ENCODE data around the gene SLX4IP.
"Not testable (repeated sequence)": the region's sequence is repeated elsewhere in the genome, so short reads cannot be mapped to it uniquely, and the experiment has no call there.

SLX4IP gene

DNA sequence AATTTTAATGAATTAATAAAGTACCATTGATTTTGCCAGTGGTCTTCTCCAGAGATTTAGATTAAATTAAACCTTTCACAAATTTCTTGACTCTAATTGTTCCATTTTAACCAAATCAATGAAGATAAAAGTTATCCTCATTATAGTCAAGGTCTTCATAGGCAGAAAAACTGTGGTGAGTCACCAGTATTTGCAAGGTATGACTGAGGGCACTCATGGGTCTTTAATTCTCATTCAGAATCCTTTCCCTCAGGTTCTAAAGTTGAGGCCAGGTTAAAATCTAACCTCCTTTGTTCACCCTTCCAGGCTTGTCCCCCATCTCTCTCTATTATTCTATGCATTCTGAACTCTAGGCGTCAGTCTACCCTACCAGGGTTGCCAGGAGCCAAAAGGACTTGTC lies 144.8 kb downstream of the SLX4IP start:
- no peak for DNase-seq

DNA sequence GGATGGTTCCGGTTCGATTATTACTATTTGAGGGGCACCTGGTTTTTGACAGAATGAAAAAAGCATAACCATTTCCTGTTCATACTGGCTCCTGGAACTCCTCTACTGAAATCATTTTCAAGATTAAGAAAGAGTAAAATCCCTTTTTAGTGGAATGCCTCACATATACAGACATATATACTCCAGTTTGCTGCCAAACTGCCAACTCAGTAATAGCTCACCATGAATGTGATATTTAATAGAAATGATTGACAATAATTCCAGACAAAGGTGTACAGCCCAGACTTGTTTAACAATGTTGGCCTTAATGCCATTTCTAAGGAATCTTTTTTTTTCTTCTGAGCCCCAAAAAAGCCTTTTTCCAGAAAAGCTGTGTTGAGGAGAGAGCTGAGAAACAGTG lies 145.6 kb downstream of the SLX4IP start:
- no peak for DNase-seq

GRCh38 chr20:10581823-10582222 lies 146.7 kb downstream of the SLX4IP start:
- DNase-seq = peak; percentile 93

DNA sequence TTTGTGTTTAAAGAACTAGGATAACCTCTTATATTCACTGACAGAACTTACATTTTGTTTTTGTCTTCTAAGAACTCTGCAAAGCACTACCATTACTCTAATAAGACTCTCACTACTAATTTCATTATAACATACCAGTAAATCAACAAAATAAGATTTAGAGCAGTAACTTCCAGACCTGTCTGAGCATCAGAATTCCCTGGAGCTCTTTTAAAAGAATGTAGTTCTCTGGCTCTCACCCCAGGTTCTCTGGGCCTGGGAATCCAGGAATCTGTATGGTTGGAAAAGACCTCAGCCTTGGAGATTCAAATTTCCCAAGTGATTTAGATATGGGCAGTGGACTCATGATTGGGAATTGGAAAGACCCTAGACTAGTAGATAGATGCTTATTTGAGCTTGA lies 149.3 kb downstream of the SLX4IP start:
- DNase-seq = peak; percentile 70

GRCh38 chr20:10585308-10585707 lies 150.2 kb downstream of the SLX4IP start:
- DNase-seq = no peak

DNA sequence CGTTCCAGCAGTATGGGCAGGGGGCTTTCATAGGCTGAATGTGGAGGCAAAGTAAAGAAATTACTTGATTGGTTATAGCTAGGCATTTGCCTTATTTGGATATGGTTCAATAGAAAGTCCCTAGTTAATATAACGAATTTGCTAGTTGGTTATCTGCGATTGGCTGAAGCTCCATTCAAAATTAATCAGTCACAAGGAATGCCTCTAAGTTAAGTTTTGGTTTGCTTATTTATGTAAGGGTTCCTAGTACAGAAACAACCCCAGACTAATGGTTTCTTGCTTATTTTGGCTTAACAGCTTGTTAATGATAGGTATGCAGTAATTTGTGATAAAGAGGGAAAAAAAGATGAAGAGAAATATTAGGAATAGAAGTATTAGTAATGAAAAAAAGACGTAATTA lies 151.2 kb downstream of the SLX4IP start:
- DNase-seq = no peak

DNA sequence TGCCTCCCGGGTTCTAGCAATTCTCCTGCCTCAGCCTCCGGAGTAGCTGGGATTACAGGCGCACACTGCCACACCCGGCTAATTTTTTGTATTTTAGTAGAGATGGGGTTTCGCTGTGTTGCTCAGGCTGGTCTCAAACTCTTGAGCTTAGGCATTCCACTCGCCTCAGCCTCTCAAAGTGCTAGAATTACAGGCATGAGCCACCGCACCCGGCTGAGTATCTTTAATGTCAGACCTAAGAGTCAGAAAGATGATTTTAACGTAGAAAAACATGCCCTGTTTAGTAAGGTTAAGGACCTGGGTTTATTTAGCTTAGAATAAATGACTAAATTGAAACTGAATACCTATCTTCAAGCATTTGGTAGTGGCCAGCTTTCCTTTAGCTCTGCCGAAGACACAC lies 155.3 kb downstream of the SLX4IP start:
- not testable (repeated sequence) for DNase-seq

DNA sequence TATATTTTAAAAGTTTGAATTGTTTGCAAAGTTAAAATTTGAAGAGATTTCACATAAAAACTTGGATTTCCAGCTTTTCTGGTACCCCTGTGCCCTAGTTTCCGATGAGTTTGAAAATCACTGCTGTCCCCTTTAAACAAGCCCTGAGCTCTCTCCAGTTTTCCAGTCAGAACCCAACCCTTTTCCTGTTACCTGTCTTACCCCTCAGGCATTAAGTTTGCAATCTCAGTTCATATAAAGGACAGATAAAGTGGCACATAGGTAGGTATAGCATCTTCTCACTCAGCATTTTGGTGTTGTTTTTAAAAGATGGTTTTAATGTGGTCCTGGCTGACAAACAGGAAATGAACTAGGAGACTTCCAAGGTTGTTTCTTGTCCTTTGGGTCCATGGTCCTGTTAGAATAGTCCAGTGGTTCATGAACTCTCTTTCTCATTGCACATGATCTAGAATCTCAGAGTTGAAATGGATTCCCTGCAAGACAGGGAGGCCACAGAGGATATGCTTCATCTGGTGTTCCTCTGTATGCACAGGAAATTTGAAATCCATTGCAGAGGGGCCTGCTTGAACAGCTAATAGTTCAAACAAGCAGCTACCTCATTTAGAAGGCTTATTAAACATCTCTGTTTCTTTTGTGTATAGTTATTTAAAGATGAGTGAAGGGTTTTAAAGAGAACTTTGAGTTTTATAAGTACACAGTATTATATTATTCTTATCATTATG lies 156.0 kb downstream of the SLX4IP start:
- no peak for DNase-seq

GRCh38 chr20:10591946-10592521 lies 156.9 kb downstream of the SLX4IP start:
- DNase-seq = peak; percentile 54

DNA sequence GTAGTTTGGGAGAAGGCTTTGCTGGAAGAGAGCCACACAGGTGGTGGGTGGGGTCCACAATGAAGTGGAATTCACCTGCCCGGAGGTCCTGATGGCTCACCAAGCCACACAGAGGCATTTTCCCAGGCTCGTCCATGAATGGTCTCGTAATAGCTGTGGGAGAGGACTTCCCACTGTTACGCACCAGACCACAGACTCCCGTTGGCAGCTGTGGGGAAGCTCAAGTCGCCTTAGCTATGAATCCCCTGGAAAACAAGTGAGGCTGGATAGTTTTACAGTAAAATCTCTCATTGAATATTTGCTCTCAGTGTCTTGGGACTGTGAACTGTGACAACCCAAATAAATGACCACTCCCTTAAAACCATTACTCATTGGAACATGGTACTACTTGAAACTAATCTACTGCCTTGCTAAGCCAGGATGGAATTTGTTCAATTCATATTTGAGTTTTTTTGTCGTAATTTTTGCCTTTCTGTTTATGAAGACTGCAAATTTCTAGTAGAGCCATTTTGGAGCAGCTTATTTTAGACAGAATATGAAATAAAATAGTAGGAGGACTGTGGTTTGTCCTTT lies 159.3 kb downstream of the SLX4IP start:
- DNase-seq = no peak

DNA sequence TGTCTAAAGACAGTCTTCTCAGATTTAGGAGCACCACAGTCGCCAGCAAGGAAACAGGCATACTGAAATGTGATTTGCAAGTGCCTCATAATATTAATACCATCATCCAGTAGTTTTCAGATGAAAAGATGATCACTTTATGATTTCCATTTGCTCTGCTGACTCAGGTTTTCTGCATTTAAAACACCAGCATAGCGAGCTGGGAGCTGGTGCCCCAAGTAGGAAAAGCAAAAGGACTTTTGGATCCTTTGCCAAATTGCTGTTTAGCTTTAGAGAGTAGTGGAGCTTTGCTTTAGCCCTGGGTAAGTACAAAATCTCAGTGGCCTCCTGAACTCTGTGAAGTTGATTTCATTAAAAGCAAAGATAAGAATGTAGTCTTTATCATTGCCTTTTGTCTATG lies 160.2 kb downstream of the SLX4IP start:
- DNase-seq = no peak

DNA sequence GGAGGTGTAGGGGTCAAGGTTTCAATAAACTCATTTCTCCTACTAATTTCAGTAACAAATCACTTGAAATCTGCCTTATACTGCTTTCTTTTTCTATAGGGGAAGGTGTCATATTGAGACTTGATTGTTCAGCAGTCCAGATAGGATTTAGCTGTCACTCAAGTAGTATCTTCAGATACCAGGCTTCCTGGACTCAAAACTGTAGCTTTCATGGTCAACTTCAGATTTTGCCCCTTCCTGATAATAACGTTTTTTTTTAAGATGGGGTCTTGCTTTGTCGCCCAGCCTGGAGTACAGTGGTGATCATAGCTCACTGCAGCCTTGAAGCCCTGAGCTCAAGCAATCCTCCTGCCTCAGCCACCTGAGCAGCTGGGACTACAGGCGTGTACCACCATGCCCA lies 160.9 kb downstream of the SLX4IP start:
- no peak for DNase-seq

DNA sequence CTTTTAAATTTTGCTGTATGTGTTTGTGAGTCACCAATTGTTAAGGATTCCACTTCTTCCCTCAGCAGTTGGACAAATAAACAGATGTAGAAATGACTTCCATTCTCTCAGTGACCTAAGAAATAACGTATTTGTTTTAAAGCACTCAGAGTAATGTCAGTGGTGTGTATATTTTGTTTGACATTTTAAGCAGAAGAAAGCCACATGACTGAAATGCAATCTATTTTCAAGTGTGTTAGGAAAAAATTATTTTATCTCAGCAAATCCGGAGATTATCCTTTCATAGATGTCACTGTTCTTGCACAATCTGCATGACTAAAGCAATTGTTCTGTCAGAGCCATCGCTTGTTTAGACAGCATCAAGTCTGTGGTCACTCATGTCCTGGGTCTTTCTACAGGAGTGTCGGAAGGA lies 161.6 kb downstream of the SLX4IP start:
- DNase-seq = peak; percentile 52

- DNase-seq = no peak
Measured at GRCh38 chr20:10597637-10598036, 162.5 kb downstream of the SLX4IP start.

- DNase-seq = no peak
Measured at GRCh38 chr20:10602221-10602871, 167.2 kb downstream of the SLX4IP start.

DNA sequence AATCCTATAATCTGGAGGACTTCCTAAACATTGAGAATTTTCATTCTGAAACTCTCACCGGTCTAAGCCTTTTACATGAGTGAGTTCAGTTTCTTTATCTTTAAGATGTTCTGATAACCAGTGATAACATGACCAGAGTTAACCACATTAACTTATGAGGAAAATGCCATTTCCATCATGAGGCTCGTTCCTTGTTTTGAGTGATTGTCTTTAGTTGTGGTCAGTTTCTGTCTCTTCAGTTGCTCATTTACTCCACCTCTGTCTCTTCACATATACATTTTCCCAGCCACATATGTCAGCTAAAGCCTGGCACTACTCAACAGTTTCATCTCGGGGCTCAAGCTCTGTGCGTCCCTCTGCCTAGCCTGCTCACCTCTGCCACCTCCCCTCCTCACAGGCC lies 168.3 kb downstream of the SLX4IP start:
- no peak for DNase-seq

GRCh38 chr20:10603971-10604864 lies 169.1 kb downstream of the SLX4IP start:
- peak; percentile 90 for DNase-seq

DNA sequence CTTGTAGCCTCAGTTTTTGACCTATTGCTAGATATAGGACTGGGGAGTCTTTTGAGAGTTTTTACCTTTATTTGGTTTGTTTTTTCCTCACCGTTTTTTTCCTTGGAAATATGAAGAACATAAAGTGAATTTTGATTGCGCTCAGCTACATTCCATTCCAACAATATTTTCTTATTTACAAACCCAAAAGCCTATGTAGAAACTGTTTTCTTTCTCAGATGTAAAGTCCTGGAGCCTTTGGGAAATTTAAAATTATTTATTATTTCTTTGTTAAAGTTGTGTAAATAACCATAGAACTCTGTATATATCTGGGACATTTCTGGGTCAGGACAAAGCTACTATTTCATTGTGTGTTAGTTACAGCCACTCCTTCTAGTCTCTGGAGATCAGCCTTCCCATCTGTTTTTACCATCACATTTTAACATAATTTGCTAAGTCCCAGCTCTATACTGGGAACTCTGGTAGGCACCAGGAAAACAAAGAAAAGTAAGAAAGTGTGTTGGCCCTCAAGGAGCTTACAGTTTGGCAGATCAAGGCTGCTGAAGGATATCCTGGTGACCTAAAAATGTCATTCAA lies 169.8 kb downstream of the SLX4IP start:
- DNase-seq = no peak

GRCh38 chr20:10605547-10606195 lies 170.6 kb downstream of the SLX4IP start:
- no peak for DNase-seq

- DNase-seq = peak; percentile 85
Measured at GRCh38 chr20:10609276-10609675, 174.2 kb downstream of the SLX4IP start.

DNA sequence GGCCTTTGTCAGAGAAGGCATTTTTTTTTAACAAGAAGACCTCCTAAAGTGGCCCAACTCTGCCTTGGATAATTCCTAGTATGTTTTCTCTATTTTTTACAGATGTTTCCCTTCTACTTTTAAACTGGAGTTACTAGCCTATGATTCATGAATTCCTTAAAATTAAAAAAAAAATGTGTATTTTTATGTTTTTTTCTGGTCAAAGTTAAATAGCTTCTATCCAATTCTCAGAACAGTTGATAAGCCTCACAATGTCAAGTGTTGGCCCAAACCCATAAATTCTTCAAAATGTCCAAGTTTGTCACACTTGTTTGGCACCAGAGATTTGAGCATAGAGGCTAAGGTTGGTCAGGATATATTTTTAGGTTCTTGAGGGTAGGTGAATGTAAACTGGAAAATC lies 174.7 kb downstream of the SLX4IP start:
- peak; percentile 54 for DNase-seq

GRCh38 chr20:10610251-10610650 lies 175.1 kb downstream of the SLX4IP start:
- DNase-seq = no peak

Data from fibroblast of skin of right quadriceps (primary cell).